Fibroblast of lung (primary cell): ENCODE data around the gene EVA1B. TPM values are rescaled to one million over a fixed set of nuclear protein-coding genes. Genes with fewer than 3 reads are reported as not detected.
A peak's percentile ranks its signal among the peaks of the same experiment; 100 is the strongest.

Source experiments
- DNase-seq, 2 donors: peaks; one replicate each; pipeline versions ENCODE4 v3.0.0 to v3.0.0-alpha.2; 2010; ENCODE audit warnings: low read depth in 2 of 2
- H2AFZ ChIP-seq: 2 replicates; pipeline ENCODE4 v1.5.1; 2012; ENCODE audit warnings: low read length, control low read depth, inconsistent platforms
- H3K27ac ChIP-seq: 2 replicates; pipeline ENCODE4 v1.5.1; 2011; ENCODE audit warnings: low read length, control low read depth; ENCODE audit not compliant: insufficient read depth
- H3K27me3 ChIP-seq: 2 replicates; pipeline ENCODE4 v1.5.1; 2011; ENCODE audit warnings: mild to moderate bottlenecking, low read length; ENCODE audit not compliant: control insufficient read depth, insufficient read depth
- H3K36me3 ChIP-seq: 2 replicates; pipeline ENCODE4 v1.5.1; 2011; ENCODE audit warnings: low read length; ENCODE audit not compliant: control insufficient read depth, insufficient read depth
- H3K4me1 ChIP-seq: 2 replicates; pipeline ENCODE4 v1.5.1; 2011; ENCODE audit warnings: low read length; ENCODE audit not compliant: control insufficient read depth, insufficient read depth; ENCODE audit errors: extremely low read depth
- H3K4me2 ChIP-seq: 2 replicates; pipeline ENCODE4 v1.5.1; 2011; ENCODE audit warnings: low read length, control low read depth; ENCODE audit not compliant: insufficient read depth; ENCODE audit errors: extremely low read depth
- H3K4me3 ChIP-seq, 4 experiments: fragments of 200-600 bp in 1 of 4; sonication (generic) in 1 of 4; replicated peaks in 1 of 4; 2 replicates each; pipeline ENCODE4 v1.5.1; 2011 to 2016; ENCODE audit warnings: low read length in 4 of 4, low read depth in 3 of 4, mild to moderate bottlenecking in 3 of 4, control low read depth in 2 of 4, inconsistent platforms in 1 of 4, mixed read lengths in 1 of 4; ENCODE audit not compliant: insufficient read depth in 1 of 4; ENCODE audit errors: control extremely low read depth in 1 of 4
- H3K79me2 ChIP-seq: 2 replicates; pipeline ENCODE4 v1.5.1; 2012; ENCODE audit warnings: mild to moderate bottlenecking, low read length, inconsistent platforms; ENCODE audit not compliant: control insufficient read depth, insufficient read depth
- H3K9ac ChIP-seq: 2 replicates; pipeline ENCODE4 v1.5.1; 2011; ENCODE audit warnings: mild to moderate bottlenecking, low read length, control low read depth; ENCODE audit not compliant: insufficient read depth
- H3K9me3 ChIP-seq: 2 replicates; pipeline ENCODE4 v1.5.1; 2012; ENCODE audit warnings: low read depth, low read length; ENCODE audit not compliant: control insufficient read depth, insufficient read depth
- H4K20me1 ChIP-seq: 2 replicates; pipeline ENCODE4 v1.5.1; 2011; ENCODE audit warnings: low read length; ENCODE audit not compliant: control insufficient read depth, insufficient read depth; ENCODE audit errors: extremely low read depth
- CTCF ChIP-seq, 2 donors: IDR thresholded peaks in 1 of 2; conservative IDR thresholded peaks in 1 of 2; 1 replicate in 1 of 2; 2 replicates in 1 of 2; pipeline ENCODE4 v1.5.1; 2011 to 2012; ENCODE audit warnings: low read length in 2 of 2, control low read depth in 1 of 2, inconsistent platforms in 1 of 2, low read depth in 1 of 2, mild to moderate bottlenecking in 1 of 2
- EZH2 ChIP-seq: IDR thresholded peaks from 2 replicates; pipeline ENCODE4 v1.5.1; 2012; ENCODE audit warnings: low read length, control low read depth, mild to moderate bottlenecking; ENCODE audit errors: missing control alignments
- polyA plus RNA-seq, 2 donors: library from polyadenylated mRNA; depleted of rRNA in 1 of 2; stranded (reverse) in 1 of 2; unstranded in 1 of 2; fragments of >200 nt; gene quantifications; 2 replicates each; pipeline ENCODE4 v1.2.1, GENCODE V29; 2011 to 2012; ENCODE audit warnings: missing spikeins in 1 of 2
- total RNA-seq: library from RNA; depleted of rRNA; stranded (reverse); fragments of >200 nt; gene quantifications from 2 replicates; pipeline ENCODE4 v1.2.1, GENCODE V29; 2014

EVA1B gene
- total and polyA plus RNA-seq, 2 donors (not counting 1 experiment from before 2014, with no cell fraction given), result 27.1 to 199 TPM

- peak; percentile 49 to 72 for DNase-seq
- Histone ChIP-seq H4K20me1 (peaks cover 2% of the 10 kb centered on the region), H3K4me3 (no peak overlapping the region), H2AFZ (no peak overlapping the region), H3K36me3 (peaks cover 3% of the 10 kb centered on the region), H3K27ac (no peak overlapping the region), H3K9me3 (no peaks in the 10 kb centered on the region), H3K4me2 (peak overlapping the region; percentile 25), H3K27me3 (no peaks in the 10 kb centered on the region), H3K79me2 (peaks cover 38% of the 10 kb centered on the region), H3K9ac (no peak overlapping the region), H3K4me1 (no peaks in the 10 kb centered on the region)
- TF ChIP-seq CTCF (conservative IDR thresholded peaks at IDR 0.05 in 1 of 2, IDR thresholded peaks at IDR 0.05 in 1 of 2; ENCODE audit: low read depth in 1 of 2, low read length in 2 of 2) (no peak), EZH2 (no peak)
Observed at GRCh38 chr1:36279110-36279788, 44.2 kb downstream of the EVA1B start.

- Histone ChIP-seq H3K27me3 (no peaks in the 10 kb centered on the region), H3K27ac (no peak overlapping the region), H3K4me1 (no peaks in the 10 kb centered on the region), H2AFZ (no peak overlapping the region), H3K79me2 (peaks cover 49% of the 10 kb centered on the region), H3K4me2 (no peak overlapping the region), H3K9me3 (no peaks in the 10 kb centered on the region), H4K20me1 (peaks cover 2% of the 10 kb centered on the region), H3K4me3 (no peak overlapping the region), H3K9ac (no peak overlapping the region), H3K36me3 (peaks cover 2% of the 10 kb centered on the region)
- TF ChIP-seq CTCF (conservative IDR thresholded peaks at IDR 0.05 in 1 of 2, IDR thresholded peaks at IDR 0.05 in 1 of 2; ENCODE audit: low read depth in 1 of 2, low read length in 2 of 2) (no peak), EZH2 (no peak)
- DNase-seq, result no peak
Observed at GRCh38 chr1:36276688-36277087, 46.8 kb downstream of the EVA1B start.

GRCh38 chr1:36274201-36274600 is 49.2 kb downstream of the EVA1B start:
- Histone ChIP-seq H3K9me3 (no peaks in the 10 kb centered on the region), H3K79me2 (peaks cover 45% of the 10 kb centered on the region), H3K36me3 (peaks cover 5% of the 10 kb centered on the region), H2AFZ (no peak overlapping the region), H3K4me3 (no peak overlapping the region), H3K4me2 (no peak overlapping the region), H3K9ac (no peak overlapping the region), H3K4me1 (no peaks in the 10 kb centered on the region), H3K27ac (no peak overlapping the region), H3K27me3 (no peaks in the 10 kb centered on the region), H4K20me1 (no peaks in the 10 kb centered on the region)
- TF ChIP-seq CTCF (conservative IDR thresholded peaks at IDR 0.05 in 1 of 2, IDR thresholded peaks at IDR 0.05 in 1 of 2; ENCODE audit: low read depth in 1 of 2, low read length in 2 of 2) (no peak), EZH2 (no peak)
- no peak for DNase-seq
